WTC11 (cell line): ENCODE data around the gene TMPRSS5. TPM values are rescaled to one million over a fixed set of nuclear protein-coding genes. Genes with fewer than 3 reads are reported as not detected.

Experiments
- ATAC-seq: fragments of 200-7000 bp; cut with Tn5 transposase; 2 replicates; pipeline ENCODE4 v1.10.0; 2021; ENCODE audit warnings: mild to moderate bottlenecking, moderate library complexity
- CTCF ChIA-PET: fragments of 300-600 bp; sonication (Branson Sonifier 250); formaldehyde crosslinking; loops from one replicate; lab custom pipeline; 2021; ENCODE audit warnings: antibody characterized with exemption; lab: Charles Lee
- POLR2A ChIA-PET: fragments of 350-600 bp; sonication (Branson Sonifier 250); formaldehyde crosslinking; loops from one replicate; lab custom pipeline; 2021; ENCODE audit warnings: antibody characterized with exemption; lab: Charles Lee
- DNase-seq: peaks from one replicate; pipeline ENCODE4 v3.0.0; 2021; ENCODE audit warnings: low spot score
- H3K27ac Mint-ChIP-seq: 2 replicates; pipeline ENCODE4 v1.8.0; 2021; ENCODE audit warnings: mixed read lengths
- H3K27me3 Mint-ChIP-seq: 2 replicates; pipeline ENCODE4 v1.8.0; 2021; ENCODE audit warnings: low read depth, mild to moderate bottlenecking, moderate library complexity, mixed read lengths
- H3K36me3 Mint-ChIP-seq: 2 replicates; pipeline ENCODE4 v1.8.0; 2021; ENCODE audit warnings: mixed read lengths
- H3K4me1 Mint-ChIP-seq: 2 replicates; pipeline ENCODE4 v1.8.0; 2022; ENCODE audit warnings: mixed read lengths
- H3K4me3 Mint-ChIP-seq: 2 replicates; pipeline ENCODE4 v1.8.0; 2021; ENCODE audit warnings: mild to moderate bottlenecking, moderate library complexity, mixed read lengths
- H3K9me3 Mint-ChIP-seq: 2 replicates; pipeline ENCODE4 v1.8.0; 2021; ENCODE audit warnings: mixed read lengths
- CREB1 ChIP-seq: sonication (generic); formaldehyde crosslinking; IDR thresholded peaks from 2 replicates; pipeline ENCODE4 v1.8.0; 2023; ENCODE audit warnings: mild to moderate bottlenecking, missing genetic modification reagents
- E2F5 ChIP-seq: sonication (generic); formaldehyde crosslinking; IDR thresholded peaks from 2 replicates; pipeline ENCODE4 v1.8.1; 2022; ENCODE audit warnings: mild to moderate bottlenecking, moderate library complexity, missing genetic modification reagents
- EMX1 ChIP-seq: fragments of 250-450 bp; sonication (Bioruptor Pico); IDR thresholded peaks from 2 replicates; pipeline ENCODE4 v1.8.0; 2021; ENCODE audit warnings: mild to moderate bottlenecking
- FOXK1 ChIP-seq: sonication (generic); formaldehyde crosslinking; IDR thresholded peaks from 2 replicates; pipeline ENCODE4 v1.8.0; 2022; ENCODE audit warnings: mild to moderate bottlenecking, moderate library complexity, missing genetic modification reagents
- GRHL2 ChIP-seq: fragments of 250-450 bp; sonication (Bioruptor Pico); IDR thresholded peaks from 2 replicates; pipeline ENCODE4 v1.8.0; 2022; ENCODE audit warnings: mild to moderate bottlenecking, moderate library complexity; ENCODE audit not compliant: insufficient replicate concordance, severe bottlenecking
- JAZF1 ChIP-seq: fragments of 250-450 bp; sonication (Bioruptor Pico); IDR thresholded peaks from 2 replicates; pipeline ENCODE4 v1.9.0; 2021; ENCODE audit warnings: moderate library complexity, mild to moderate bottlenecking, inconsistent platforms
- NR3C1 ChIP-seq: sonication (generic); formaldehyde crosslinking; conservative IDR thresholded peaks from 2 replicates; pipeline ENCODE4 v1.8.1; 2023; ENCODE audit warnings: low read depth, mild to moderate bottlenecking, missing genetic modification reagents
- SMAD4 ChIP-seq: sonication (generic); formaldehyde crosslinking; IDR thresholded peaks from 2 replicates; pipeline ENCODE4 v1.8.0; 2022; ENCODE audit warnings: mild to moderate bottlenecking, missing genetic modification reagents
- TCF7 ChIP-seq: sonication (generic); formaldehyde crosslinking; IDR thresholded peaks from 2 replicates; pipeline ENCODE4 v1.8.0; 2022; ENCODE audit warnings: mild to moderate bottlenecking, low read depth, missing genetic modification reagents, moderate library complexity
- ZNF138 ChIP-seq: sonication (generic); formaldehyde crosslinking; conservative IDR thresholded peaks from 2 replicates; pipeline ENCODE4 v1.8.1; 2022; ENCODE audit warnings: mild to moderate bottlenecking, moderate library complexity, missing genetic modification reagents
- ZNF423 ChIP-seq: fragments of 250-450 bp; sonication (Bioruptor Pico); IDR thresholded peaks from 2 replicates; pipeline ENCODE4 v2.1.2; 2022; ENCODE audit warnings: mild to moderate bottlenecking, moderate library complexity
- ZNF671 ChIP-seq: fragments of 250-450 bp; sonication (Bioruptor Pico); IDR thresholded peaks from 2 replicates; pipeline ENCODE4 v1.8.0; 2021; ENCODE audit warnings: mild to moderate bottlenecking
- total RNA-seq: library from RNA; stranded (reverse); gene quantifications from 3 replicates; pipeline ENCODE4 v1.2.3, GENCODE V29; 2021
- TF ChIP-seq, protein P1 (sequence below): sonication (generic); formaldehyde crosslinking; IDR thresholded peaks from 2 replicates; pipeline ENCODE4 v1.8.1; 2022; ENCODE audit warnings: mild to moderate bottlenecking, missing genetic modification reagents, moderate library complexity, borderline replicate concordance
- TF ChIP-seq, protein P2 (sequence below): sonication (generic); formaldehyde crosslinking; IDR thresholded peaks from 2 replicates; pipeline ENCODE4 v1.8.0; 2022; ENCODE audit warnings: mild to moderate bottlenecking, missing genetic modification reagents
- TF ChIP-seq, protein P3 (sequence below): fragments of 200-600 bp; IDR thresholded peaks from 2 replicates; pipeline ENCODE4 v1.8.0; 2022; ENCODE audit warnings: antibody characterized with exemption
- TF ChIP-seq, protein P4 (sequence below): sonication (generic); formaldehyde crosslinking; IDR thresholded peaks from 2 replicates; pipeline ENCODE4 v1.8.0; 2022; ENCODE audit warnings: mild to moderate bottlenecking, missing genetic modification reagents
- TF ChIP-seq, protein P5 (sequence below): sonication (generic); formaldehyde crosslinking; IDR thresholded peaks from 2 replicates; pipeline ENCODE4 v1.8.1; 2023; ENCODE audit warnings: mild to moderate bottlenecking, missing genetic modification reagents, borderline replicate concordance

TMPRSS5 gene
- total RNA-seq, 1 experiment from 2014 or later = 1.7 TPM

- ChIA-PET POLR2A (no interaction called here), CTCF (interaction anchor here (0.6 to 1.3 kb wide), 3 partner anchors 37 to 403 kb away, joined by 3 read pairs; no protein-coding TSS in a partner anchor)
- no peak for ATAC-seq
Measured at GRCh38 chr11:113693030-113693429, 13.1 kb downstream of the TMPRSS5 start.

GRCh38 chr11:113690619-113691569 is 15.2 kb downstream of the TMPRSS5 start:
- no peaks in the 10 kb centered on the region for H3K4me1 Mint-ChIP-seq
- ATAC-seq (peak; percentile 89), DNase-seq (peak; percentile 81)
- no peaks in the 10 kb centered on the region for H3K27me3 Mint-ChIP-seq
- ChIA-PET CTCF (interaction anchor here (1.0 to 1.7 kb wide), 4 partner anchors 62 to 150 kb away, joined by 3 to 10 read pairs (median 6); no protein-coding TSS in a partner anchor), POLR2A (no interaction called here)
- no peak overlapping the region for H3K4me3 Mint-ChIP-seq
- no peak overlapping the region for H3K27ac Mint-ChIP-seq
- no peaks in the 10 kb centered on the region for H3K9me3 Mint-ChIP-seq
- no peaks in the 10 kb centered on the region for H3K36me3 Mint-ChIP-seq
- TF ChIP-seq TCF7 (CRISPR knock-in tag) (no peak), ZNF423 (CRISPR knock-in tag) (no peak), E2F5 (no peak), CREB1 (CRISPR knock-in tag) (no peak), JAZF1 (CRISPR knock-in tag) (no peak), SMAD4 (CRISPR knock-in tag) (no peak), EMX1 (CRISPR knock-in tag) (no peak), ZNF671 (no peak)
- TF ChIP-seq, protein P1, sequence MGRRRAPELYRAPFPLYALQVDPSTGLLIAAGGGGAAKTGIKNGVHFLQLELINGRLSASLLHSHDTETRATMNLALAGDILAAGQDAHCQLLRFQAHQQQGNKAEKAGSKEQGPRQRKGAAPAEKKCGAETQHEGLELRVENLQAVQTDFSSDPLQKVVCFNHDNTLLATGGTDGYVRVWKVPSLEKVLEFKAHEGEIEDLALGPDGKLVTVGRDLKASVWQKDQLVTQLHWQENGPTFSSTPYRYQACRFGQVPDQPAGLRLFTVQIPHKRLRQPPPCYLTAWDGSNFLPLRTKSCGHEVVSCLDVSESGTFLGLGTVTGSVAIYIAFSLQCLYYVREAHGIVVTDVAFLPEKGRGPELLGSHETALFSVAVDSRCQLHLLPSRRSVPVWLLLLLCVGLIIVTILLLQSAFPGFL (CRISPR knock-in tag) = no peak
- TF ChIP-seq, protein P2, sequence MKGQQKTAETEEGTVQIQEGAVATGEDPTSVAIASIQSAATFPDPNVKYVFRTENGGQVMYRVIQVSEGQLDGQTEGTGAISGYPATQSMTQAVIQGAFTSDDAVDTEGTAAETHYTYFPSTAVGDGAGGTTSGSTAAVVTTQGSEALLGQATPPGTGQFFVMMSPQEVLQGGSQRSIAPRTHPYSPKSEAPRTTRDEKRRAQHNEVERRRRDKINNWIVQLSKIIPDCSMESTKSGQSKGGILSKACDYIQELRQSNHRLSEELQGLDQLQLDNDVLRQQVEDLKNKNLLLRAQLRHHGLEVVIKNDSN (CRISPR knock-in tag) = 0 out of 2 replicates have a peak, but pooled peaks have one; percentile 15
- TF ChIP-seq, protein P3, sequence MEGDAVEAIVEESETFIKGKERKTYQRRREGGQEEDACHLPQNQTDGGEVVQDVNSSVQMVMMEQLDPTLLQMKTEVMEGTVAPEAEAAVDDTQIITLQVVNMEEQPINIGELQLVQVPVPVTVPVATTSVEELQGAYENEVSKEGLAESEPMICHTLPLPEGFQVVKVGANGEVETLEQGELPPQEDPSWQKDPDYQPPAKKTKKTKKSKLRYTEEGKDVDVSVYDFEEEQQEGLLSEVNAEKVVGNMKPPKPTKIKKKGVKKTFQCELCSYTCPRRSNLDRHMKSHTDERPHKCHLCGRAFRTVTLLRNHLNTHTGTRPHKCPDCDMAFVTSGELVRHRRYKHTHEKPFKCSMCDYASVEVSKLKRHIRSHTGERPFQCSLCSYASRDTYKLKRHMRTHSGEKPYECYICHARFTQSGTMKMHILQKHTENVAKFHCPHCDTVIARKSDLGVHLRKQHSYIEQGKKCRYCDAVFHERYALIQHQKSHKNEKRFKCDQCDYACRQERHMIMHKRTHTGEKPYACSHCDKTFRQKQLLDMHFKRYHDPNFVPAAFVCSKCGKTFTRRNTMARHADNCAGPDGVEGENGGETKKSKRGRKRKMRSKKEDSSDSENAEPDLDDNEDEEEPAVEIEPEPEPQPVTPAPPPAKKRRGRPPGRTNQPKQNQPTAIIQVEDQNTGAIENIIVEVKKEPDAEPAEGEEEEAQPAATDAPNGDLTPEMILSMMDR = peak; percentile 95
- TF ChIP-seq, protein P4, sequence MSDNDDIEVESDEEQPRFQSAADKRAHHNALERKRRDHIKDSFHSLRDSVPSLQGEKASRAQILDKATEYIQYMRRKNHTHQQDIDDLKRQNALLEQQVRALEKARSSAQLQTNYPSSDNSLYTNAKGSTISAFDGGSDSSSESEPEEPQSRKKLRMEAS = 0 out of 2 replicates have a peak, but pooled peaks have one; percentile 46
- TF ChIP-seq, all 79 proteins: peak for 3

More at GRCh38 chr11:113693030-113693429, 13.1 kb downstream of the TMPRSS5 start:
- H3K36me3 Mint-ChIP-seq = no peaks in the 10 kb centered on the region
- no peaks in the 10 kb centered on the region for H3K4me1 Mint-ChIP-seq
- TF ChIP-seq NR3C1 = no peak
- no peak for DNase-seq
- no peaks in the 10 kb centered on the region for H3K9me3 Mint-ChIP-seq
- H3K4me3 Mint-ChIP-seq = no peak overlapping the region
- H3K27ac Mint-ChIP-seq = no peak overlapping the region
- H3K27me3 Mint-ChIP-seq = no peaks in the 10 kb centered on the region

GRCh38 chr11:113689768-113690618 is 16.1 kb downstream of the TMPRSS5 start:
- CTCF ChIA-PET = interaction anchor here (1.0 to 1.7 kb wide), 5 partner anchors 36 to 150 kb away, joined by 3 to 10 read pairs (median 6); no protein-coding TSS in a partner anchor
- Mint-ChIP-seq H3K4me1 (no peaks in the 10 kb centered on the region), H3K27me3 (no peaks in the 10 kb centered on the region), H3K27ac (no peak overlapping the region), H3K9me3 (no peaks in the 10 kb centered on the region), H3K4me3 (no peak overlapping the region), H3K36me3 (no peaks in the 10 kb centered on the region)
- no peak for DNase-seq
- POLR2A ChIA-PET = no interaction called here
- ATAC-seq = no peak
- TF ChIP-seq, protein P5, sequence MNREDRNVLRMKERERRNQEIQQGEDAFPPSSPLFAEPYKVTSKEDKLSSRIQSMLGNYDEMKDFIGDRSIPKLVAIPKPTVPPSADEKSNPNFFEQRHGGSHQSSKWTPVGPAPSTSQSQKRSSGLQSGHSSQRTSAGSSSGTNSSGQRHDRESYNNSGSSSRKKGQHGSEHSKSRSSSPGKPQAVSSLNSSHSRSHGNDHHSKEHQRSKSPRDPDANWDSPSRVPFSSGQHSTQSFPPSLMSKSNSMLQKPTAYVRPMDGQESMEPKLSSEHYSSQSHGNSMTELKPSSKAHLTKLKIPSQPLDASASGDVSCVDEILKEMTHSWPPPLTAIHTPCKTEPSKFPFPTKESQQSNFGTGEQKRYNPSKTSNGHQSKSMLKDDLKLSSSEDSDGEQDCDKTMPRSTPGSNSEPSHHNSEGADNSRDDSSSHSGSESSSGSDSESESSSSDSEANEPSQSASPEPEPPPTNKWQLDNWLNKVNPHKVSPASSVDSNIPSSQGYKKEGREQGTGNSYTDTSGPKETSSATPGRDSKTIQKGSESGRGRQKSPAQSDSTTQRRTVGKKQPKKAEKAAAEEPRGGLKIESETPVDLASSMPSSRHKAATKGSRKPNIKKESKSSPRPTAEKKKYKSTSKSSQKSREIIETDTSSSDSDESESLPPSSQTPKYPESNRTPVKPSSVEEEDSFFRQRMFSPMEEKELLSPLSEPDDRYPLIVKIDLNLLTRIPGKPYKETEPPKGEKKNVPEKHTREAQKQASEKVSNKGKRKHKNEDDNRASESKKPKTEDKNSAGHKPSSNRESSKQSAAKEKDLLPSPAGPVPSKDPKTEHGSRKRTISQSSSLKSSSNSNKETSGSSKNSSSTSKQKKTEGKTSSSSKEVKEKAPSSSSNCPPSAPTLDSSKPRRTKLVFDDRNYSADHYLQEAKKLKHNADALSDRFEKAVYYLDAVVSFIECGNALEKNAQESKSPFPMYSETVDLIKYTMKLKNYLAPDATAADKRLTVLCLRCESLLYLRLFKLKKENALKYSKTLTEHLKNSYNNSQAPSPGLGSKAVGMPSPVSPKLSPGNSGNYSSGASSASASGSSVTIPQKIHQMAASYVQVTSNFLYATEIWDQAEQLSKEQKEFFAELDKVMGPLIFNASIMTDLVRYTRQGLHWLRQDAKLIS = no peak
- TF ChIP-seq FOXK1 (no peak), ZNF138 (no peak), GRHL2 (no peak)
